ENCODE data around the gene NAXE. TPM values are rescaled to one million over a fixed set of nuclear protein-coding genes. Genes with fewer than 3 reads are reported as not detected.

The NAXE gene
- polyA plus RNA-seq, 2 of the 4 experiments (the other 2 are of a cell fraction) = 81.4 to 119 TPM

- TF ChIP-seq KDM1A (IDR thresholded peaks at IDR 0.05; ENCODE audit: low read depth) (no peak), PBX3 (IDR thresholded peaks at IDR 0.05) (no peak), FOSL2 (IDR thresholded peaks at IDR 0.05) (no peak), FOSL2 (CRISPR knock-in tag; IDR thresholded peaks at IDR 0.05) (no peak), BHLHE40 (IDR thresholded peaks at IDR 0.05; ENCODE audit: low read depth, low read length) (no peak), CHD2 (IDR thresholded peaks at IDR 0.05; ENCODE audit: low read length, partially characterized antibody) (no peak), FOXS1 (CRISPR knock-in tag; IDR thresholded peaks at IDR 0.05) (no peak), BCL3 (IDR thresholded peaks at IDR 0.05) (no peak), CEBPB (IDR thresholded peaks at IDR 0.05) (no peak), REST (IDR thresholded peaks at IDR 0.05) (no peak), GATA3 (IDR thresholded peaks at IDR 0.05; ENCODE audit: borderline replicate concordance) (no peak), TP53 (CRISPR knock-in tag; IDR thresholded peaks at IDR 0.05) (no peak), ZNF302 (CRISPR knock-in tag; IDR thresholded peaks at IDR 0.05) (no peak), USF2 (IDR thresholded peaks at IDR 0.05) (no peak), NFE2L2 (conservative IDR thresholded peaks at IDR 0.05; ENCODE audit: low read length) (no peak), KDM5A (IDR thresholded peaks at IDR 0.05) (no peak), HMGXB4 (CRISPR knock-in tag; IDR thresholded peaks at IDR 0.05; ENCODE audit: borderline replicate concordance) (no peak), MAZ (IDR thresholded peaks at IDR 0.05; ENCODE audit: borderline replicate concordance, low read depth, low read length) (no peak)
- no peak overlapping the region for H3K4me3 ChIP-seq
- DNase-seq (ENCODE audit: low read depth in 1 of 2, low spot score in 1 of 2) (no peak), FAIRE-seq (no peak), ATAC-seq (no peak)
- no peaks in the 10 kb centered on the region for H3K9me3 ChIP-seq
- ChIA-PET POLR2A (no interaction called here), CTCF (interaction anchor here (0.5 to 4.3 kb wide), 22 partner anchors 10 to 206 kb away, joined by 3 to 41 read pairs (median 4); partner anchors contain the start of genes MEF2D and NAXE)
- H3K4me1 ChIP-seq = no peaks in the 10 kb centered on the region
- H3K27ac ChIP-seq = no peak overlapping the region
- WGBS (ENCODE audit: missing lambda C conversion rate) = 85% methylated on average over 19 of the region's 21 CpGs
- no peak overlapping the region for H3K4me2 ChIP-seq
Measured at GRCh38 chr1:156581661-156582387, 9.8 kb upstream of the NAXE start.

Measured in A549 (cell line).